DMS79 (cell line): ENCODE measurements around the gene PEX13.

ENCODE experiments used
- DNase-seq: peaks from one replicate; lab custom pipeline; 2025; lab: John Stamatoyannopoulos, UW

Gene PEX13

GRCh38 chr2:61065714-61066709 is 48.5 kb downstream of the PEX13 start, which contains the start of gene SANBR:
Gene SANBR (plus strand): TSS chr2:61065871. CDS start chr2:61070351, 4,480 bp downstream.
- DNase-seq, result peak; percentile 90

DNA sequence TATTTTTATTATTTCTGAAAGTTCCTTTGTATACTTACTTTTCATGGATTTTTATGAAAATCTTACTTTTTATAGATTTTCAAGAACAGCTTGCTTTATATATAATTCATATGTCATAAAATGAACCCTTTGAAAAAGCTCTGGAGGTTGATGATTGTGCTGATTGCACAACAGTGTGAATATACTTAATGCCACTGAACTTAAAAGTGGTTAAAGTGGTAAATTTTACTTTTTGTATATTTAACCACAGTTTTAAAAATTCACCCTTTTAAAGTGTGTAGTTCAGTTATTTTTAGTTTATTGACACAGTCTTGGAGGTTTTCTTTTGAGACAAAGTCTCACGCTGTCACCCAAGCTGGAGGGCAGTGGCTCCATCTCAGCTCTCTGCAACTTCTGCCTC is 56.6 kb downstream of the PEX13 start:
- DNase-seq, result no peak

DNA sequence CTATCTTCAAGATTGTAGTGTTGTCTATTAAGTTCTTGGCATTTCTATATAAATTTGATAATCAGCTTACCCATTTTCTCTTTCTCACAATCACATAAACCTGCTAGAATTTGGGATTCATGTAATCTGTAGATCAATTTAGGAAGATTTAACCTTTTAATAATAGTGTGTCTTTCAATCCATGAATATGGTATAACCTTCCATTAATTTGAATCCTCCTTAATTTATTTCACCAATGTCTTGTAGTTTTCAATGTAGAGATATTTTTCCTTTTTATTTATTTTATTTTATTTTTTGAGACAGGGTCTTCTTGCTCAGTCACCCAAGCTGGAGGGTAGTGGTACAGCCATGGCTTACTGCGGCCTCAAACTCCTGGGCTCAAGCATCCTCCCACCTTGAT is 68.4 kb downstream of the PEX13 start:
- no peak for DNase-seq

GRCh38 chr2:61089797-61090196 is 72.3 kb downstream of the PEX13 start:
- no peak for DNase-seq

- DNase-seq, result no peak
Measured at GRCh38 chr2:61090386-61090921, 72.9 kb downstream of the PEX13 start.

GRCh38 chr2:61091485-61091884 is 74.0 kb downstream of the PEX13 start:
- no peak for DNase-seq

GRCh38 chr2:61096438-61096837 is 78.9 kb downstream of the PEX13 start:
- no peak for DNase-seq

- DNase-seq, result no peak
Measured at GRCh38 chr2:61100801-61101200, 83.3 kb downstream of the PEX13 start.
